Upper lobe of left lung (tissue), 4 donors: ENCODE data around the gene ROPN1L.

Experiments used
- EP300 ChIP-seq, 4 donors: sonication (generic); formaldehyde crosslinking; IDR thresholded peaks; one replicate each; pipeline ENCODE4 v1.5.1; 2017; ENCODE audit warnings: antibody characterized with exemption in 4 of 4, control low read depth in 2 of 4
- POLR2A ChIP-seq, 4 donors: fragments of 450-650 bp; IDR thresholded peaks; one replicate each; pipeline ENCODE4 v1.5.1; 2016 to 2017; ENCODE audit warnings: antibody characterized with exemption in 4 of 4, mild to moderate bottlenecking in 2 of 4
- TF ChIP-seq, protein P1 (sequence below), 6 experiments: fragments of 450-650 bp in 4 of 6; fragments of 200-600 bp in 2 of 6; sonication (generic) in 2 of 6; IDR thresholded peaks; one replicate each; pipeline ENCODE4 v1.5.1; 2016 to 2019; ENCODE audit warnings: antibody characterized with exemption in 6 of 6

GRCh38 chr5:10500669-10501068 lies 59.0 kb downstream of the ROPN1L start:
- no peak for TF ChIP-seq POLR2A (IDR thresholded peaks at IDR 0.05)
- TF ChIP-seq, protein P1, sequence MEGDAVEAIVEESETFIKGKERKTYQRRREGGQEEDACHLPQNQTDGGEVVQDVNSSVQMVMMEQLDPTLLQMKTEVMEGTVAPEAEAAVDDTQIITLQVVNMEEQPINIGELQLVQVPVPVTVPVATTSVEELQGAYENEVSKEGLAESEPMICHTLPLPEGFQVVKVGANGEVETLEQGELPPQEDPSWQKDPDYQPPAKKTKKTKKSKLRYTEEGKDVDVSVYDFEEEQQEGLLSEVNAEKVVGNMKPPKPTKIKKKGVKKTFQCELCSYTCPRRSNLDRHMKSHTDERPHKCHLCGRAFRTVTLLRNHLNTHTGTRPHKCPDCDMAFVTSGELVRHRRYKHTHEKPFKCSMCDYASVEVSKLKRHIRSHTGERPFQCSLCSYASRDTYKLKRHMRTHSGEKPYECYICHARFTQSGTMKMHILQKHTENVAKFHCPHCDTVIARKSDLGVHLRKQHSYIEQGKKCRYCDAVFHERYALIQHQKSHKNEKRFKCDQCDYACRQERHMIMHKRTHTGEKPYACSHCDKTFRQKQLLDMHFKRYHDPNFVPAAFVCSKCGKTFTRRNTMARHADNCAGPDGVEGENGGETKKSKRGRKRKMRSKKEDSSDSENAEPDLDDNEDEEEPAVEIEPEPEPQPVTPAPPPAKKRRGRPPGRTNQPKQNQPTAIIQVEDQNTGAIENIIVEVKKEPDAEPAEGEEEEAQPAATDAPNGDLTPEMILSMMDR (IDR thresholded peaks at IDR 0.05) = no peak
- TF ChIP-seq EP300 (IDR thresholded peaks at IDR 0.05) = no peak
